K562 (cell line): ENCODE measurements around the gene ZNF691. TPM values are rescaled to one million over a fixed set of nuclear protein-coding genes. Genes with fewer than 3 reads are reported as not detected.

Experiments
- BRF1 ChIP-seq: IDR thresholded peaks from 3 replicates; pipeline ENCODE4 v1.6.1; 2011; ENCODE audit warnings: borderline replicate concordance, mild to moderate bottlenecking; ENCODE audit not compliant: insufficient read length; ENCODE audit errors: extremely low read depth
- CBX8 ChIP-seq: fragments of 200-600 bp; sonication (generic); IDR thresholded peaks from 2 replicates; pipeline ENCODE4 v1.6.1; 2012; ENCODE audit warnings: borderline replicate concordance, mixed run types, low read depth, mild to moderate bottlenecking, moderate library complexity, mixed read lengths, low read length, control low read depth, inconsistent platforms; ENCODE audit not compliant: poor library complexity, severe bottlenecking; ENCODE audit errors: extremely low read depth
- CXXC5 ChIP-seq: fragments of 250-450 bp; sonication (Bioruptor Pico); IDR thresholded peaks from 2 replicates; pipeline ENCODE4 v1.8.0; 2022; ENCODE audit warnings: inconsistent platforms, mild to moderate bottlenecking, moderate library complexity
- MAZ ChIP-seq, 2 experiments: fragments of 450-650 bp in 1 of 2; sonication (generic) in 1 of 2; formaldehyde crosslinking; IDR thresholded peaks in 1 of 2; conservative IDR thresholded peaks in 1 of 2; 2 replicates each; pipeline versions ENCODE4 v1.4.0 to v1.5.0; 2020; ENCODE audit warnings: mild to moderate bottlenecking in 1 of 2, missing genetic modification reagents in 1 of 2
- MYBL2 ChIP-seq, 2 experiments: fragments of 450-650 bp in 1 of 2; sonication (generic) in 1 of 2; formaldehyde crosslinking in 1 of 2; IDR thresholded peaks; 2 replicates each; pipeline versions ENCODE4 v1.6.1 to v1.8.1; 2017 to 2022; ENCODE audit warnings: borderline replicate concordance in 1 of 2, inconsistent platforms in 1 of 2, low read depth in 1 of 2, mild to moderate bottlenecking in 1 of 2, missing genetic modification reagents in 1 of 2, moderate library complexity in 1 of 2
- PRPF4 ChIP-seq: fragments of 200-400 bp; formaldehyde crosslinking; IDR thresholded peaks from one replicate; pipeline ENCODE4 v1.6.1; 2017; ENCODE audit warnings: low read length, low read depth, mild to moderate bottlenecking; ENCODE audit not compliant: insufficient read depth, poor library complexity, severe bottlenecking
- SMAD1 ChIP-seq: fragments of 150-350 bp; IDR thresholded peaks from 2 replicates; pipeline ENCODE4 v1.6.1; 2014; ENCODE audit warnings: low read length, low read depth; ENCODE audit not compliant: partially characterized antibody
- SP1 ChIP-seq: sonication (generic); formaldehyde crosslinking; IDR thresholded peaks from 2 replicates; pipeline ENCODE4 v1.8.1; 2022; ENCODE audit warnings: mild to moderate bottlenecking, missing genetic modification reagents
- ZNF431 ChIP-seq: sonication (generic); formaldehyde crosslinking; IDR thresholded peaks from 2 replicates; pipeline ENCODE4 v1.8.0; 2022; ENCODE audit warnings: mild to moderate bottlenecking, missing genetic modification reagents
- ZNF449 ChIP-seq: fragments of 250-450 bp; sonication (Bioruptor Pico); IDR thresholded peaks from 2 replicates; pipeline ENCODE4 v1.8.0; 2022; ENCODE audit warnings: moderate library complexity, mild to moderate bottlenecking, inconsistent platforms
- polyA plus RNA-seq, 8 experiments: library from polyadenylated mRNA; depleted of rRNA in 4 of 8; stranded (reverse) in 5 of 8; unstranded in 3 of 8; fragments of >200 nt; fragmentation: Nextera tagmentation in 2 of 8; fragmentation: Illumina TruSeq in 1 of 8; extraction: Ambion mirVana in 2 of 8; extraction: Trizol in 1 of 8; gene quantifications; 2 replicates each; pipeline versions ENCODE4 v1.2.1 to v1.2.3, GENCODE V29; 2011 to 2014; ENCODE audit warnings: inconsistent platforms in 1 of 8, missing spikeins in 1 of 8
- total RNA-seq, 7 experiments: library from RNA; depleted of rRNA in 6 of 7; stranded (reverse); fragments of >200 nt in 6 of 7; fragmentation: Illumina TruSeq in 2 of 7; extraction: Trizol in 2 of 7; gene quantifications; 2 replicates each; pipeline versions ENCODE4 v1.2.1 to v1.2.3, GENCODE V29; 2011 to 2021; ENCODE audit warnings: low replicate concordance in 1 of 7
- TF ChIP-seq, protein P1 (sequence below), 2 experiments: fragments of 150-350 bp in 1 of 2; IDR thresholded peaks; 2 replicates each; pipeline ENCODE4 v1.6.1; 2012 to 2016; ENCODE audit warnings: low read depth in 2 of 2, low read length in 2 of 2, mild to moderate bottlenecking in 1 of 2, moderate library complexity in 1 of 2
- TF ChIP-seq, protein P2 (sequence below), 2 experiments: fragments of 450-650 bp in 1 of 2; IDR thresholded peaks; 2 replicates each; pipeline ENCODE4 v1.6.1; 2011 to 2017; ENCODE audit warnings: low read depth in 2 of 2, antibody characterized with exemption in 1 of 2, borderline replicate concordance in 1 of 2, low read length in 1 of 2, mild to moderate bottlenecking in 1 of 2, mixed read lengths in 1 of 2; ENCODE audit not compliant: control insufficient read depth in 1 of 2
- TF ChIP-seq, protein P3 (sequence below), 3 experiments: IDR thresholded peaks in 2 of 3; conservative IDR thresholded peaks in 1 of 3; 2 replicates each; pipeline ENCODE4 v1.5.1; 2011 to 2012; ENCODE audit warnings: low read length in 3 of 3, mild to moderate bottlenecking in 3 of 3, control low read depth in 2 of 3, improper control_type of control experiment in 1 of 3, inconsistent platforms in 1 of 3, low read depth in 1 of 3, mixed read lengths in 1 of 3, moderate library complexity in 1 of 3; ENCODE audit not compliant: insufficient read depth in 2 of 3

The ZNF691 gene
- total and polyA plus RNA-seq, 9 of the 15 experiments (the other 6 are each of a cell fraction or from before 2014, with no cell fraction given): 10.7 to 30.4 (median 14.8) TPM

- TF ChIP-seq, protein P1, sequence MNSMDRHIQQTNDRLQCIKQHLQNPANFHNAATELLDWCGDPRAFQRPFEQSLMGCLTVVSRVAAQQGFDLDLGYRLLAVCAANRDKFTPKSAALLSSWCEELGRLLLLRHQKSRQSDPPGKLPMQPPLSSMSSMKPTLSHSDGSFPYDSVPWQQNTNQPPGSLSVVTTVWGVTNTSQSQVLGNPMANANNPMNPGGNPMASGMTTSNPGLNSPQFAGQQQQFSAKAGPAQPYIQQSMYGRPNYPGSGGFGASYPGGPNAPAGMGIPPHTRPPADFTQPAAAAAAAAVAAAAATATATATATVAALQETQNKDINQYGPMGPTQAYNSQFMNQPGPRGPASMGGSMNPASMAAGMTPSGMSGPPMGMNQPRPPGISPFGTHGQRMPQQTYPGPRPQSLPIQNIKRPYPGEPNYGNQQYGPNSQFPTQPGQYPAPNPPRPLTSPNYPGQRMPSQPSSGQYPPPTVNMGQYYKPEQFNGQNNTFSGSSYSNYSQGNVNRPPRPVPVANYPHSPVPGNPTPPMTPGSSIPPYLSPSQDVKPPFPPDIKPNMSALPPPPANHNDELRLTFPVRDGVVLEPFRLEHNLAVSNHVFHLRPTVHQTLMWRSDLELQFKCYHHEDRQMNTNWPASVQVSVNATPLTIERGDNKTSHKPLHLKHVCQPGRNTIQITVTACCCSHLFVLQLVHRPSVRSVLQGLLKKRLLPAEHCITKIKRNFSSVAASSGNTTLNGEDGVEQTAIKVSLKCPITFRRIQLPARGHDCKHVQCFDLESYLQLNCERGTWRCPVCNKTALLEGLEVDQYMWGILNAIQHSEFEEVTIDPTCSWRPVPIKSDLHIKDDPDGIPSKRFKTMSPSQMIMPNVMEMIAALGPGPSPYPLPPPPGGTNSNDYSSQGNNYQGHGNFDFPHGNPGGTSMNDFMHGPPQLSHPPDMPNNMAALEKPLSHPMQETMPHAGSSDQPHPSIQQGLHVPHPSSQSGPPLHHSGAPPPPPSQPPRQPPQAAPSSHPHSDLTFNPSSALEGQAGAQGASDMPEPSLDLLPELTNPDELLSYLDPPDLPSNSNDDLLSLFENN (IDR thresholded peaks at IDR 0.05; ENCODE audit: low read depth in 2 of 2, low read length in 2 of 2): peak in 1 of 2 experiments; percentile 24; a peak in 1 of 4 replicates
- TF ChIP-seq BRF1 (no peak), SMAD1 (peak; percentile 59), PRPF4 (peak; percentile 68), SP1 (0 out of 2 replicates have a peak, but pooled peaks have one; percentile 69), CXXC5 (CRISPR knock-in tag) (peak; percentile 86), MAZ (CRISPR knock-in tag; conservative IDR thresholded peaks at IDR 0.05 in 1 of 2, IDR thresholded peaks at IDR 0.05 in 1 of 2) (peak; percentile 92 to 99), ZNF431 (no peak), CBX8 (no peak), MYBL2 (IDR thresholded peaks at IDR 0.05; ENCODE audit: low read depth) (no peak), MYBL2 (CRISPR knock-in tag; IDR thresholded peaks at IDR 0.05; ENCODE audit: borderline replicate concordance) (no peak), ZNF449 (no peak)
- TF ChIP-seq, protein P2, sequence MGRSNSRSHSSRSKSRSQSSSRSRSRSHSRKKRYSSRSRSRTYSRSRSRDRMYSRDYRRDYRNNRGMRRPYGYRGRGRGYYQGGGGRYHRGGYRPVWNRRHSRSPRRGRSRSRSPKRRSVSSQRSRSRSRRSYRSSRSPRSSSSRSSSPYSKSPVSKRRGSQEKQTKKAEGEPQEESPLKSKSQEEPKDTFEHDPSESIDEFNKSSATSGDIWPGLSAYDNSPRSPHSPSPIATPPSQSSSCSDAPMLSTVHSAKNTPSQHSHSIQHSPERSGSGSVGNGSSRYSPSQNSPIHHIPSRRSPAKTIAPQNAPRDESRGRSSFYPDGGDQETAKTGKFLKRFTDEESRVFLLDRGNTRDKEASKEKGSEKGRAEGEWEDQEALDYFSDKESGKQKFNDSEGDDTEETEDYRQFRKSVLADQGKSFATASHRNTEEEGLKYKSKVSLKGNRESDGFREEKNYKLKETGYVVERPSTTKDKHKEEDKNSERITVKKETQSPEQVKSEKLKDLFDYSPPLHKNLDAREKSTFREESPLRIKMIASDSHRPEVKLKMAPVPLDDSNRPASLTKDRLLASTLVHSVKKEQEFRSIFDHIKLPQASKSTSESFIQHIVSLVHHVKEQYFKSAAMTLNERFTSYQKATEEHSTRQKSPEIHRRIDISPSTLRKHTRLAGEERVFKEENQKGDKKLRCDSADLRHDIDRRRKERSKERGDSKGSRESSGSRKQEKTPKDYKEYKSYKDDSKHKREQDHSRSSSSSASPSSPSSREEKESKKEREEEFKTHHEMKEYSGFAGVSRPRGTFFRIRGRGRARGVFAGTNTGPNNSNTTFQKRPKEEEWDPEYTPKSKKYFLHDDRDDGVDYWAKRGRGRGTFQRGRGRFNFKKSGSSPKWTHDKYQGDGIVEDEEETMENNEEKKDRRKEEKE (IDR thresholded peaks at IDR 0.05; ENCODE audit: borderline replicate concordance in 1 of 2, control insufficient read depth in 1 of 2, low read depth in 2 of 2, low read length in 1 of 2): no peak
- TF ChIP-seq, protein P3, sequence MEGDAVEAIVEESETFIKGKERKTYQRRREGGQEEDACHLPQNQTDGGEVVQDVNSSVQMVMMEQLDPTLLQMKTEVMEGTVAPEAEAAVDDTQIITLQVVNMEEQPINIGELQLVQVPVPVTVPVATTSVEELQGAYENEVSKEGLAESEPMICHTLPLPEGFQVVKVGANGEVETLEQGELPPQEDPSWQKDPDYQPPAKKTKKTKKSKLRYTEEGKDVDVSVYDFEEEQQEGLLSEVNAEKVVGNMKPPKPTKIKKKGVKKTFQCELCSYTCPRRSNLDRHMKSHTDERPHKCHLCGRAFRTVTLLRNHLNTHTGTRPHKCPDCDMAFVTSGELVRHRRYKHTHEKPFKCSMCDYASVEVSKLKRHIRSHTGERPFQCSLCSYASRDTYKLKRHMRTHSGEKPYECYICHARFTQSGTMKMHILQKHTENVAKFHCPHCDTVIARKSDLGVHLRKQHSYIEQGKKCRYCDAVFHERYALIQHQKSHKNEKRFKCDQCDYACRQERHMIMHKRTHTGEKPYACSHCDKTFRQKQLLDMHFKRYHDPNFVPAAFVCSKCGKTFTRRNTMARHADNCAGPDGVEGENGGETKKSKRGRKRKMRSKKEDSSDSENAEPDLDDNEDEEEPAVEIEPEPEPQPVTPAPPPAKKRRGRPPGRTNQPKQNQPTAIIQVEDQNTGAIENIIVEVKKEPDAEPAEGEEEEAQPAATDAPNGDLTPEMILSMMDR (IDR thresholded peaks at IDR 0.05 in 2 of 3, conservative IDR thresholded peaks at IDR 0.05 in 1 of 3; ENCODE audit: insufficient read depth in 2 of 3, low read depth in 1 of 3, low read length in 3 of 3): peak in 1 of 3 experiments; percentile 27; a peak in 1 of 6 replicates
Observed at GRCh38 chr1:42816585-42817439, 29.6 kb upstream of the ZNF691 start, which contains the start of the genes ERMAP and SVBP (continued).
